ENCODE measurements around the gene TRIL.
A peak's percentile ranks its signal among the peaks of the same experiment; 100 is the strongest.

TRIL gene

GRCh38 chr7:28931565-28931964 lies 26.6 kb downstream of the TRIL start:
- TF ChIP-seq, protein P1, sequence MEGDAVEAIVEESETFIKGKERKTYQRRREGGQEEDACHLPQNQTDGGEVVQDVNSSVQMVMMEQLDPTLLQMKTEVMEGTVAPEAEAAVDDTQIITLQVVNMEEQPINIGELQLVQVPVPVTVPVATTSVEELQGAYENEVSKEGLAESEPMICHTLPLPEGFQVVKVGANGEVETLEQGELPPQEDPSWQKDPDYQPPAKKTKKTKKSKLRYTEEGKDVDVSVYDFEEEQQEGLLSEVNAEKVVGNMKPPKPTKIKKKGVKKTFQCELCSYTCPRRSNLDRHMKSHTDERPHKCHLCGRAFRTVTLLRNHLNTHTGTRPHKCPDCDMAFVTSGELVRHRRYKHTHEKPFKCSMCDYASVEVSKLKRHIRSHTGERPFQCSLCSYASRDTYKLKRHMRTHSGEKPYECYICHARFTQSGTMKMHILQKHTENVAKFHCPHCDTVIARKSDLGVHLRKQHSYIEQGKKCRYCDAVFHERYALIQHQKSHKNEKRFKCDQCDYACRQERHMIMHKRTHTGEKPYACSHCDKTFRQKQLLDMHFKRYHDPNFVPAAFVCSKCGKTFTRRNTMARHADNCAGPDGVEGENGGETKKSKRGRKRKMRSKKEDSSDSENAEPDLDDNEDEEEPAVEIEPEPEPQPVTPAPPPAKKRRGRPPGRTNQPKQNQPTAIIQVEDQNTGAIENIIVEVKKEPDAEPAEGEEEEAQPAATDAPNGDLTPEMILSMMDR (conservative IDR thresholded peaks at IDR 0.05; ENCODE audit: low read length), result no peak
- no peak for DNase-seq (ENCODE audit: low read depth)
- H3K4me3 ChIP-seq (ENCODE audit: low read length), result no peak overlapping the region

DNA sequence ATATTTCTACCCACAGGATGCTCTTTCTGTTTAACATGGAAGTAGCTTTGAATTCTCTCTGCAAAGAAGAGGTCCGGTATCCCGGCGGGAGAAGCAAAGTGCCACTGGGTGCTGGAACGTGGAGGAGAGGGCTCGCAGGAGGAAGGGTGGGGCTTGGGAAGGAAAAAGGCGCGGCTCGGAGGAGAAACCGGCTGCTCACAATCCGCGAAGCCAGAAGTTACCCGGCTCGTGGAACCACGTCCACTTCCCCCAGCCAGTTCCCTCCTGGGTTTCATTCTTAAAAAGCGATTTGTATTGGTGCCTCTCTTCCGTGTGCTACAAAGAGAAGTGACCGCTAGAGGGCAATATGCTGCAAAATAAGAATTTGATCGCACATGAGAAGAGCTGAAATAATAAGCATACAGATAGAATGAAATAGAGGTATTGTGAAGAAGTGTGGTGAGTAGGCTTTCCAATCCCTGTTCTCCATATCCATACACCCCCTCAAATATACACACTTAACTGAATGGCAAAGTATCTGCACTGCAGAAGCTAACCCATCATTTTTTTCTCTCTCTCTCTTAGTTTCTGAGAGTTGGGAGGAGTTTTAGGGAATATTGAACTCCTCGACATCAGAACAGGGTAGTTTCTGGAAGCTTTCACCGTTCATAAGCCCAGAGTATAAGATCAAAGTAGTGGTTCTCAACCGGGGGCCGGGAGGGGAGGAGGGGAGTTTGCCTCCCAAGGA lies 31.1 kb downstream of the TRIL start:
- DNase-seq (ENCODE audit: low read depth), result peak; percentile 86
- TF ChIP-seq, protein P1 (conservative IDR thresholded peaks at IDR 0.05; ENCODE audit: low read length), result peak; percentile 83
- H3K4me3 ChIP-seq (ENCODE audit: low read length), result peak overlapping the region; percentile 69

- DNase-seq (ENCODE audit: low read depth), result peak; percentile 61
- TF ChIP-seq, protein P1 (conservative IDR thresholded peaks at IDR 0.05; ENCODE audit: low read length), result peak; percentile 91
- H3K4me3 ChIP-seq (ENCODE audit: low read length), result no peak overlapping the region
Measured at GRCh38 chr7:28922624-28923331, 35.4 kb downstream of the TRIL start.

DNA sequence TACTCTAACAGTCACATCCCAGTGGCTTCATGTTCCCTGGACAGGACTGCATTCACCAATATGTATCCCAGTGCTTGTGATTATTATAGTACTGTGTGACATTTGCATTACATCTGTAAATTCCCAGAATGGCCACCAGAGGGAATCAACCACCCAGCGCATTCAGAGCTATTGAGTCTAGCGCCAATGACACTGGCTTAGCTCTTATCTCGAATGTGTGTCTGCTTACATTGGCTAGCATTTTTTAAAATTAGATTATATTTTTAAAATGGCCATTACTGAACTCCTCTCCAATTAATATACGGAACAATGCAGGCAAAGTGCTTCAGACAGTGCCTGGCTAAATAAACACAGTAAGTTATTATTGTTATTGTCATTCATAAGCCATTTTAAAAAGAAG lies 36.3 kb downstream of the TRIL start:
- no peak overlapping the region for H3K4me3 ChIP-seq (ENCODE audit: low read length)
- TF ChIP-seq, protein P1 (conservative IDR thresholded peaks at IDR 0.05; ENCODE audit: low read length), result peak; percentile 89
- peak; percentile 61 for DNase-seq (ENCODE audit: low read depth)

DNA sequence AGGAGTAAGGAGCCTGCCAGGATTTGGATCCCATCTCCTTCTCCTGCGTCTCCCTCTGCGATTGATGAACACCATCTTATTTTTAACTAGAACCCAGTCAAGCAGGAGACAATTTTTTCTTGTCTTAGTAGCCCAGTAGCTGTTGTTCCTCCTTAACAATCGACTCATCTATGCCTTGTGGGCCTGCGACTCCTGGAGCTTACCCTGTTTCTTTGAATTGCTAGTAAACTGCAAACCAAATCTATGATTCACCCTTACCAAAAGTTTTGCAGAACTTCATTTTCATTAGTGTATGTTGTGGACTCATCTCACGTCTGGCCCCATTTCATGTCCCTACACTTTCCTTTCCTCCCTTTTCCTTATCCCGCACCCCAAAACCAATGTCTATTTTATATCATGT lies 37.7 kb downstream of the TRIL start:
- H3K4me3 ChIP-seq (ENCODE audit: low read length), result no peak overlapping the region
- TF ChIP-seq, protein P1 (conservative IDR thresholded peaks at IDR 0.05; ENCODE audit: low read length), result no peak
- DNase-seq (ENCODE audit: low read depth), result no peak

GRCh38 chr7:28919510-28919909 lies 38.6 kb downstream of the TRIL start:
- H3K4me3 ChIP-seq (ENCODE audit: low read length), result no peak overlapping the region
- TF ChIP-seq, protein P1 (conservative IDR thresholded peaks at IDR 0.05; ENCODE audit: low read length), result no peak
- DNase-seq (ENCODE audit: low read depth), result no peak

DNA sequence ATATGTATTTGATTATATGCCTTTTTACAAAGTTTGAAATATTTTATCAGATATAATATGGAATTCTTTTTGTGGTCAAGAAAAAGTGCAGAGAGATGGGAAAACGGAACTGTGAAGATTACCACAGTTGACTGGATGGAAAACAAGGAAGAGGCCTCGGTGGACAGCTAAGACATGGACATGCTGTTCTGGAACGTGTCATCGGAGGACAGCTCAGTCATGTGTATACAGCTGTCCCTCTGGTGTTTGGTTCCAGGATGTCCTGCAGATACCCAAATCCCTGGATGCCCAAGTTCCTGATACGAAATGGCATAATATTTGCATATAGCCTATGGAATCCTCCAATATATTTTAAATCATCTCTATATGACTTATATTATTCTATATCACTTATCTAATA lies 49.4 kb downstream of the TRIL start:
- DNase-seq (ENCODE audit: low read depth), result no peak
- TF ChIP-seq, protein P1 (conservative IDR thresholded peaks at IDR 0.05; ENCODE audit: low read length), result no peak
- H3K4me3 ChIP-seq (ENCODE audit: low read length), result no peak overlapping the region
